HG02623 (cell line): Measurements from ENCODE around the gene MN1.

ENCODE experiments used
- ATAC-seq: cut with Tn5 transposase; IDR thresholded peaks from one replicate; pipeline ENCODE4 v1.9.1; 2021; ENCODE audit warnings: moderate library complexity; ENCODE audit not compliant: unreplicated experiment

The MN1 gene

DNA sequence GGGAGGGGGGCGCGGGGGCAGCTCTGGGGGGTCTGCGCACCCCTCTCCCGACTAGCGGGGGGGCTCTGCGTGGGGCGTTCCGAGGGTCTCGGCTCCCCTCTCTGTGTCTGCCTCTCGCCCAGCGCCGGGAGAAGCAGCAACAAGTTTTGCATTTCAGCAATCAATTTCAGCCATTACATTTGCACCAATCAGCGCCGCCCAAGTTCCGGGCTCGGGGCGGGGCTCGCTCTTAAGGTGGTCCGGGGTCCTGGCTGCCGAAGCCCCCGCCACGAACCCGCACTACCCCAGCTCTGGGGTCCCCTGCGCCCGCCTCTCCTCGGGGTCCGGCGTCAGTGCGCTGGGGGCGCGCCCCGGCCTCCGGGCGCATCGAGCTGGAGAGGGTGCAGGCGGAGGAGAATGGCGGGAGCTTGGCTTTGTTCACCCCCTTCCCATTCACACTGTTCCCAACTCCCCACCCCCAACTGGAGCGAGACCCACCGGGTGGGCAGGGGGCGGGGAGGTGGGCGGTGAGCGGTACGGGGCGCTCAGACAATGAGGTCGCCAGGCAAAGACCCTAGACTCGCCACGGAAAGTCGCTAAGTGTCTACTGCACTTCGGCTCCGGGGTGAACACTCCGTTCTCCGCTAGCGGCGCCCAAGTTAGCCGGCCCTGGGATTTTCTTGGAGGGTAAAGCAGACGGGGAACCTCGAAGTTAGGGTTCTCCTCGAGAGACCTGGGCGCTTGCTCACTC lies at the start of gene MN1:
Gene MN1, minus strand, starts transcription at position 141 of the 730 bp plus-strand sequence. CDS start 1,213 bp downstream, outside the sequence.
- no peak for ATAC-seq

DNA sequence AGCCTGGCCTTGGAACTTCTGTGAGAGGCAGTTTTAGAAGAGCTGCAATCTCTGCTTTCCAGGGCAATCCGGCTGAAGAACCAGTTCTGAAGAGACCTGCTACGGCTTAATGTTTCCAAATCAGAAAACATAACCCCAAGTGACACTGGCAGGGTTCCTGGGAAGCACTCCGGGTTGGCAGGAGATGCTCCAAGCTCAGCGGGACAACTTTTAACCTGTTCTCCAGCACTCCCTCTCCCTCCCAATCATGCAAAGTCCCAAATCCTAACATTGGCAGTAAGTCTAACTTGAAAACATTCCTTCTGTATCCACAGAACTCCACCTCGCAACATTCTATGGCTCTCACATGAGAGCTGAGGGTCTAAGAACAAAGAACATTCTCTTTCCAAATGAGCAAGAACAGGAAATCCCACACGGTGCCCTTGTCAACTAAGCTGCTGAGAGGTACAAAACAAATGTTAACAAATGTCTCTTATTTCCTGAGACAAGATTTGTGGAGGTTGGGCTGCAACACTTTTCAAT lies 48.5 kb upstream of the MN1 start:
- ATAC-seq = no peak

DNA sequence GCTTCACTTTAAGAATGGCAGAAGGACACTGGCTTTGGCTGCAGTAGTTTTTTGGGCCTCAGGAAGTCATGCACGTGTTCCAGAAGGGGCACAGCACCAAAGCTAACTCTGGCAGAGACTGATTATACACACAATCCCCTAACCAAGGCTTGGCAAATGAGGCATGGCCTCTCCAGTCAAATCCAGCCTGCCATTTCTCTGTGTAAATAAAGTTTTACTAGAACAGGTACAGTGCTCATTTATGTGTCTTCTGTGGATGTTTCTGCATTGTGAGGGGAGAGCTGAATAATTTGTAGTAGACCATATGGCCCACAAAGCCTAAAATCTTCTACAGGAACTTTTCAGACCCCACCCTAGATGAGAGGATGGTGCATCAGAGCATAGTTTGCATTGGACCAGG lies 46.4 kb upstream of the MN1 start:
- no peak for ATAC-seq

DNA sequence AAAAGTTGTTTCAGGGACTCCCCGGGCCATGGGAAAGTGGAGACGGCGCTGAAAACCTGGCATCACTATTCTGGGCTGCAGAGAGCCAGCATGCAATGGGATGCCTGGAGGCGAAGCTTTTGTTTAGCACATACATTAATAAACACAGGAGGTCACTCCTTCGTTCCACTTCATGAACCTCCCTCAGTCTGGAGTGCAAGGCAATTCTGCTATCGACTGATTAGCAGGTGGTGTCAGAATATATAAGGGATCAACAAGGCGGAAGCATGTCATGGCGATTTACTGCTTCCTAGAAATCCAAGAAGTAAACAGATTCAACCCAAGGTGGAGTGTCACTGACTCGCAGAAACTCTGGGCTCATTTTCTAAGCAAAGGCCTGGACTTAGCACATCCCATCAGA lies 45.4 kb upstream of the MN1 start:
- no peak for ATAC-seq

DNA sequence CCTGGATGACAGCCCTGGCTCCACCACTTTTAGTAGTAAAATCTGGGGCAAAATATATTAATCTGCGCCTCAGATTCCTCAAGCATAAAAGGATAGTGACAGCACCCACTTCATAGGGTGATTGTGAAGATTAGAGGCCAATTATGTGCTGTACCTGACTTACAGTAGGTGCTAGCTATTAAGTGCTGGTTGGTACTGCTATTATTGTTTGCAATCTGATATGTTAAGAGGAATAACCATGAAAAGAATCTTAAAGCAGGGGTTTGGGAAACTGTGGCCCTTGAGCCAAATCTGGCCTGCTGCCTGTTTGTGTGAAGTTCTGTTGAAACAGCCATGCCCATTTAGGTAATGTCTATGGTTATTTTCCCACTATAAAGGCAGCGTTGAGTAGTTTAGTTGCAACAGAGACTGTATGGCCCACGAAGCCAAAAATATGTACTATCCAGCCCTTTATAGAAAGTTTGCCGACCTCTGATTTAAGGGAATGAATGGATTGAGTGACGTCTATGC lies 44.7 kb upstream of the MN1 start:
- ATAC-seq = no peak

DNA sequence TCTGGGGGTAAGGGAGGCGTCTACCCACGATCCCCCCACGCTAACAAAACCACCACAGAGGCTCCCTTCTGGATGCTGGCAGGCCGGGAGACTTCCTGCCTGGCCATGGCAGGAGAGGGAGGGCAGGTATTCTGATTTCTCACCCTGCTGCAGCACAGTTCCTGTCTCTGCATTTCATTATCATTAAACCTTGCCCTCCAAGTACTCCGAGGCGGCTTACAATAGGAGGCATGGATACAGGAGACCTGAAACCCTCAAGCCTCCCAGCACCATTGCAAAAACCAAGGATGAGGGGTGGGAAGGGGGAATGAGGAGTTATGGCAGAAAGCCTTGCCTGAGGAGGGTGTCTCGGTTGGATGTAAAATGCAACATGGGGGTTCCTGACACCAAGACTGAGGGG lies 44.1 kb upstream of the MN1 start:
- no peak for ATAC-seq

DNA sequence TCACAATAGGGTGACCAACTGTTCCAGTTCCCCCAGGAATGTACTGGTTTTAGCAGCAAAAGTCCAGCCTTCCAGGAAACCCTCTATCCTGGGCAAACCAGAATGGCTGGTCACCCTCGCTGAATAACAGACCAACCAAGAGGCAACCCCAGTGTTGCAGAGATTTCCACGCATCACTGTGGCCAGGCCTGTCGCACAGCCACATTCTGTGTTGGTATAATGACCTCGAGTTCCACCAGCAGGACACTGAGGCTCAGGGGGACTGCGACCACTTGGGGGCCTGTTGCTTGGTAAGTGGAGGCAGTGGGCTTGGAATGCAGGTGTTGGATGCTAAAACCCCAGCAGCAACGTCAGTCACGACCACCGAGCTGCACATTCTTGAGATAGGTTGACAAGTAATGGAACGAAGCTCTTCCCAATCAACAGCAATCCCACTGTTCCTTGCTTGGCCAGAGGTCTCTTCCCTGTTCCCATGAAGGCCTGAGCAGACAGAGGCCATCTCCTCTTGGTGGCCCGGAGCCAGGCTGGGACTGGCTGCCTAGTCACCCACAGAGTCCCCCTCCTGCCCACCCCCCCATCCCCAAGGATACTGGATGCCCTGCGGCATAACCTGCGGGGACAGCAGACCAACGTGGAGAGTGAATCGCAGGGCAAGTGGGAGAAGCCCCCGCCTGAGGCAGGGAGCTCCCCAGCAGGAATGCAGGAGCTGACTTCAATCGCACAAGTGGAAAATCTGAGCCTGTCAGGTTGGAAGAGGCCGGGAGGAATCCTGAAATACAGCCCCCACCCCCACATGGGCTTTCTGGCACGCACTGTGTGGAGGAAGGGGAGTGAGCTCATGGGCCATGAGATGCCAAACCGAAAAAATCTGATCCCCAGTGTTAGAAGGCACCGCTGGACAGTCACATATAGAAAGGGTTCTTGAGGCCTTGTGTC lies 43.4 kb upstream of the MN1 start:
- no peak for ATAC-seq

DNA sequence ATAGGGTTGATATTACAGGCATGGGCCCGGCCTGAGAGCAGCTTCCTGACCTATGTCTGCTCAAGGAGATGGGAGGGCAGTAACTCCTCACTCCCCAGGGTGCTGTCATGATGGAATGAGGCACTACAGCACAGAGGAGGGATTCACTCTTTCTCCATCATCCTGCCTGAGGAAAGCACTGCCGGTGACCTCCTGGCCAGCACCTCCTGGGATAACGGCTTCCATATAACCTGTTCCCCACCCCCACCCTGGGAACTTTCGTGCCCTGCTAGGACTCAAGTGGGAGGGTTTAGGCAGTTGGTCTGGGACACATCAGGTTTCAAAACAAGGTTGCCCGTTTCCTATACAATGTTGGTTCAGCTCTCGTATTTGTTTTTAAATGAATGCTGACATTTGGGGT lies 42.7 kb upstream of the MN1 start:
- no peak for ATAC-seq

DNA sequence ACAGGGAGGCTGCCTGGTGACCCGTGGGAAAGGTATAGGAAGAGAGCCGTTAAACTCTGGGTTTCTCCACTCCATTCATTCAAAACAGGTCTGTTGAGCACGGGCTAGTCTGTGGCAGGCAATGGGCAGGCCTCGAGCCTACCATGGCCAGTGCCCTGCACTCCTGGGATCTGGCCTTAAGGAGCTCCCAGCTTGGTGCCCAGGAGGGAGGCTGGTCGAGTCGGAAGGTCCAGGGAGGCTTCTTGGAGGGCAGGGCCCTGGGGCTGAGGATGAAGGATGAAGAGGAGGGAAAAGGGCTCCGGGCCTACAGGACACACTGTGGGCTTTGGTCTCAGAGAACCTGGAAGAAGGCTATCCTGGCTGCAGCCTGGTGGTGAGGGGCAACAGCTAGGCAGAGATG lies 41.9 kb upstream of the MN1 start:
- no peak for ATAC-seq

DNA sequence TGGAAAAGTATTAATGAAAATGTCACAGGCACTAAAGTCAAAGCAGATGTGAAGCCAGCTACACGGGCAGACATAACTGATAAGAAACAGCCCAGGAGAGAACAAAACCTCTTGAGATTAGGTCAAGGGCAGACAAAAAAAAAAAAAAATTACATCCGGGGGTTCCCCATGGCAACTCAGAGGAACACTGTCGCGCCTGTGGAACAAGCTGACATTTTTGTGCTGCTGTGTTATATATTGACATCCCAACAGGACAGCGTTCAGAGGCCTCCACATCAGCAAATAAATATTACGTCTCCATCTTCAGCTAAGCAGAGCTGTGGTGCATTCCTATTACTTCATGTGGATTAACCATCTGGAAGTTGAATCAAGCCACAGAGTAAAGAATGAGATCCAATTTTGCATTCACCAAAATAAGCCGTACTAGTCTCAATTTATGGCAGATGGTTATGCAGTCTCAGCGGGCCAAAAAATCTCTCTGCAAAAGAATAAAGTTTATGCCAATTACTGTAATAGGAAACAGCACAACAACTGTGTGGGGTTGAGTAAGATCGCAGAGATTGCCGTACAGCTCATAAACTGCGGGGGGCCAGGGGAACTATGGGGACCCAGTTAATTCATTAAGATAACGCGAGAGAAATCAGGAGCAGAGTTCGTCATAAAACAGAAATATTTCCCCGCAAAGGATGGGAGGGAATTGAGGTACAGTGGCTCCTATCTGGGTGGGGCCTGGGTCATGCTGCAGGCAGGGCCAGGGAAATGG lies 41.3 kb upstream of the MN1 start:
- ATAC-seq = no peak

DNA sequence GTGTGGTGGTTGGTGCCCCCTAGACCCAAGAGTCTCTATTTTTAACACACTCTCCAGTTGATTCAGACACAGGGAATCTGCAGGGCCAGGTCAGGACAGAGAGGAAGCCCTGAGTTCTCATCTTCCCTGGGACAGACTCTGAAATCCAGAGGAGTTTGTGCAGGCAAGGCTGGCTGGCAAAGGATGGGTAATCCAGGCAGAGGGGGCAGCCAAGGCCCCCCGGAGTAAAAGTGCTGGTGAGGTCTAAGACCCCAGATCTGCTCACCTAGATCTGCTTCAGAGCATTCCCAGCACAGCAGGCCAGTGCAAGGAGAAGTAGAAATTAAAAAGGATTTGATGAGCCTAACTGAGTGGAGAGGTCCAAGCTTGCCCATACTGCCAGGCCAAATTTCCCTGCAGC lies 40.6 kb upstream of the MN1 start:
- ATAC-seq = no peak

DNA sequence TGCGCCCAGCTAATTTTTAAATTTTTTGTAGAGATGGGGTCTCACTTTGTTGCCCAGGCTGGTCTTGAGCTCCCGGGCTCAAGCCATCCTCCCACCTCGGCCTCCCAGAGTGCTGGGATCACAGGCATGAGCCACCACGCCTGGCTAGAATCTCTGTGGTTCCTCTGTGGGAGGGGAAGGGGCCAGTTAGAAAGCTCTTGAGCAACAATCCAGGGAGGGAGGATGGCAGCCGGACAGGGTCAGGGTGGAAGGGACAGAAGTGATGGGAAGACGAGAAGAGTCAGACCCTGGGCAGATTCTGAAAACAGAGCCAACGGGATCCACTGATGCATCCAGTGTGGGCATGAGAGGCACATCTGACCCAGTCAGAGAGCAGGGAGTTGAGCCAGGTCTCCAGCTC lies 38.9 kb upstream of the MN1 start:
- no peak for ATAC-seq

DNA sequence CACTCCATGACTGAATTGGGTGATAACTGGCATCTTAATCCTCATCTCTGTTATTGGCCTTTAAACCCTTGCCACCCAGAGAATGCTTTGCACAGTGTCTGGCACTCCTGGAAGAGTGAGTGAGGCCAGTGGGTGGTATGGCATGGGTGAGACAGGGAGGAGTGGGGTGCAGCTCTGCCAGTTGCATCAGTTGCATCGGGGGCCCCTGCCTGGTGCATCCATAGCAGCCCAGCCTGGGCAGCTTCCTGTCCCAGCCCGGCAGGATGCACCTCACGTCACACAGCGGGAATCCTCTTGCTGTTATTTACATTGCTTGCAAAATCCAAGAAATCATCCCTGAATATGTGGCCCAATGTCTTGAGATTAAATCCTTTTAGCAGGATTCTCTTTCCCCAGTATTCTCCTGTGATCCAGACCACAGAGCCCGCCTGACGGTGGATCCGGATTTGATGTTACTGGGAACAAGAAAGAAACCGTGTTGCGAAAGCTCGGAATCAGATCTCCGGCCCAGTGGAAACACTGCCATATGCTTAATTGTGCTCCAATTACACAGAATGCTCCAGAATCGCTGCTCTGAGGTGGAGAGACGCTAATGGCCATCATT lies 37.6 kb upstream of the MN1 start:
- no peak for ATAC-seq

DNA sequence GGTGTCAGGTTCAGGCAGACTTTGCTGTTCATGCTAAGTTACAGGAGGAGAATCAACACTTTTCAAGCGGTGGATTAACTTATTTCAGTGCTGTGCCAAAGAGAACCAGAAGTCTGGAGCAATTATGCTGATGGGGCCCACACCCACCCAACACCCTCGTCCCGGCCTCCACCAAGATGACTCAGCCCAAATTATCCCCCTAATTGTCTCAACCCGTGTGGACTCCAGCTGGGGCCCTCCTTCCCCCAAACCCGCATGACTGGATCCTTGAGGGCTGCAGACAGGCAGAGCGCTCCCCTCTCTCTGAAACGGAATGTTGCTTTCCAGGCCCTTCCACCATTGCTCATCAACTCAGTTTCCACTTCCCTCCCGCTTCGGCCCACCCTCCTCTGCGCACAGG lies 34.6 kb upstream of the MN1 start:
- ATAC-seq = no peak

DNA sequence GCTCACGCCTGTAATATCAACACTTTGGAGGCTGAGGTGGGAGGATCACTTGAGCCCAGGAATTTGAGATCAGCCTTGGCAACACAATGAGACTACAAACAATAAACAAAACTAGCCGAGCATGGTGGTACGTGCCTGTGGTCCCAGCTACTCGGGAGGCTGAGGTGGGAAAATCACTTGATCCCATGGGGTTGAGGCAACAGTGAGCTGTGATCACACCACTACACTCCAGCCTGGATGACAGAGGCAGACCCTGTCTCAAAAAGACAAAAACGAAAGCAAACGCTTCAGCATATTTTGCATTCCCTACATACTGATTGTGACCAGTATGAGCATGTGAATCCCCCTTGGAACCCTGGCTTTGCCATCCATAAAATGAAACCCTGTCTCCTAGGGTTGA lies 33.9 kb upstream of the MN1 start:
- no peak for ATAC-seq

DNA sequence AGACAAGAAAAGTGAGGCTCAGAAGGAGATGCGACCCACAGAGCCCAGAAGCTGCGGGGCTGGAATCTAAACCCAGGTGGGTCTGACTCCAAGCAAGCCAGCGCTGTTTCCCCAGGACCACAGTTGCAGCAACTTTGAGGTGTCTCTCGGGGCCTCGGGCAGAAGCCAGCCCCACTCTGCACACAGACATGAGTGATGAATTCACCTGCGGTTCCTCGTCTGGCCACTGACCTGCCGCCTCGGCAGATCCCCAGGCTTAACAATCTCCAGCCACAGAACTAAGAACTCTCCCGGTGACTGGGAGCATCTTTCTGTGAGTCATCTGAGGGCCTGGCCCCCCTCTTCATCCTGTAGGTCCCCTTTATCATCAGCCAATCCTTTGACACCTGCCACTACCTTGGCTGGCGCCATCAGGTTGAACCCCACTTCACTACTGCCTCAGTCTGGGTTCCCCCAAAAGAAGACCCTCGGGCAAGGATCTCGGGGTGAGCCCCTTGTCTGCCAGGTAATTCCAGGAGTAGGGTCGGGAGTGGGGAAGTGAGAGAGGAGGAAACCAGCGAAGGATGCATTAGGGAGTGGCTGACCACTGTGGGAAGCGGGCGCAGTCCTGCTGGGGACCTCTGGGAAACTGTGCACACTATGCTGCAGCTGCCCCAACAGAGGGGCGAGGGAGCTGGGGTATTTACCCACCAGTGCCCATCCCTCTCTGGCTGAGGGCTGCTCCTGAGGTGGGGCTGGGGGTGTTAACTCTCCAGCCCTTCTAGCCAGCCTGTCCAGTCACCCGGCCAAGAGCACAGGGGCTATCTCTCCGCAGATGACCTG lies 33.0 kb upstream of the MN1 start:
- no peak for ATAC-seq

DNA sequence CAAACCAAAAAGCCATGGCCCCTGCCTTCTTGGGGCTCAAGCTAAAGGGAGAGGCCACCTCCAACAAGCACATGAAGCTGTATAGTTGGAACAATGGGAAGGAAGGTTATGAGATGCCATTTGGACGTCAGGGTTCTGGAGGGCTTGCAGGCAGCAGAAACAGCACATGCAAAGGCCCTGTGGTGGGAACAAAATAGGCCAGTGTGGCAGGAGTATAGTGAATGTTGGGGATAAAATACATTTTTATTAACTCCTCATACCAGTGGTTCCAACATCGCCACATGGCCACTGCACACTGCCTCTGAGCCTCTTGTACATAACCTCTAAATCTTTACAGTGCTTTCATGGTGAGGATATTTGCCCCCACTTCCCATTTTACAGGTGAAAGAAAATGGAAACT lies 32.2 kb upstream of the MN1 start:
- ATAC-seq = no peak

DNA sequence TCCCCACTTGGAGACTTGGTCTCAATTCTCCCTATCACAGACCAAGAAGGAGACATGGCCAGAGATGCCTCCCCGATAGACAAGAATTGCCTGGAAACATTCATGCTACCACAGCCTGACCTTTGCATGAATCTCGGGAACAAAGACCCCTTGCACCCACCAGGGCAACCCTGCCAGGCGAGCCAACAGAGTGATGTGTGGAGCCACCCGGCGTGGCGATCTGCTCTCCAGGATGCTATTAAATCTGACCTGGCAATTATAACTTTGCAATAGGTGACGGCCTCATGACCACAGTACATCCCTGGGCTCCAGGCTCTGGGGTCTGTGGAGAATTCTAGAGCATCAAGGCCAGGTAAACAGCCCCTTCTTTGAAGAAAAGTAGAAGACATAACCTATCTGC lies 31.1 kb upstream of the MN1 start:
- ATAC-seq = no peak

DNA sequence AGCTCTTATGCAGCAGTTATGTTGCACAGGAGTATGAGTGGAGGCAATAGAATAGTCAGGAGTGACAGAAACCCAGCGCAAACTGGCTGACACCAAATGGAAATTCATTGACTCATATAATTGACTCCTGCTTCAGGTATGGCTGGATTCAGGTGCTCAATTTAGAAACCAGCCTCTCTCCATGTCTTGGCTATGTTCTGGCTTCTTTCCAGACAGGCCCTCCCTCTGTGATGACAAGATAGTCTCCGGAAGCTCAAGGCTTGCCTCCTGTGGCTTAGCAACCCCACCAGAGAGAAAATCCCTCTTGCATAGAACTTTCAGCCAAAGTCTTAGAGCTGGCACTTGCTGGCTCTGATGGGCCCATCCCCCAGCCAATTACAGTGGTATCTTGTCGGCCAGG lies 28.1 kb upstream of the MN1 start:
- no peak for ATAC-seq
